Measurements from ENCODE around the gene MTF2. TPM values are rescaled to one million over a fixed set of nuclear protein-coding genes. Genes with fewer than 3 reads are reported as not detected.

Gene MTF2
- total RNA-seq, 6 experiments from 2014 or later, result 4.5 to 9.3 (median 7.1) TPM

DNA sequence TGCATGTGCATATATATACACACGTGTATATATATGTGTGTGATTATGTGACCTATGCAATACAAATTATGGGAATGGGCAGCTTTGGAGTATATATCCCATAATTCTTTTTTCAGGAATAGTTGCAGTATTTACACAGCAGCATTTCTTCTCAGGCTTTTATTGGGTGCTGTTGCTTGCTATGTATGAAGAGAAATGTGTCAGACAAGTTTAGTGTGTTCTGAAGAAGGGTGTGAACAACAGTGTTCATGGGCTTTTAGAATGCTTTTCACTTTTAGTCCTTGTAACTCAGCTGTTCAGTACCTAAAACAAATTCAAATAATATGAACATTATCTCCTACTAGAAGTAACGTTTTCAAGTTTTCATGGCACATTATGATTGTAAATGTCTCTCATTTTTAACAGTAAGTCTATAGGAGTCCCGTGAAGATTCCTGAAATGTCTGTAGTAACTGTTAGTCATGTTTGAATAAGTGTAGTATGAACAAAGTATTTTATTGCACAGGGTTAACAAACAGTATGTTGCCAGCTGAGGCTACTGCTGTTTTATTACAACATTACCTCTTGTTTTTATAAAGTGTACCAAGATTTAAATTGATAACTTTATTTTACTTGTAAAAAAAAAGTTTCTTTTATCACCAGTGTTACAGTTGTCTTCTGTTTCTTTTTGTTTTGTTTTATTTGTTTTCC, 58.7 kb downstream of the MTF2 start:
- H3K9me3 ChIP-seq, result no peaks in the 10 kb centered on the region
- peaks cover 0 to 17% (median 7%) of the 10 kb centered on the region in 4 donors for H3K36me3 ChIP-seq
- H3K27me3 ChIP-seq, result no peaks in the 10 kb centered on the region
- ATAC-seq (peak in 1 of 4 donors; percentile 22), DNase-seq (no peak)
- no peak overlapping the region for H3K4me3 ChIP-seq
- intact Hi-C loops (cut with DNase I), result no loop called here
- TF ChIP-seq POLR2A (IDR thresholded peaks at IDR 0.05), result no peak
- TF ChIP-seq, protein P1, sequence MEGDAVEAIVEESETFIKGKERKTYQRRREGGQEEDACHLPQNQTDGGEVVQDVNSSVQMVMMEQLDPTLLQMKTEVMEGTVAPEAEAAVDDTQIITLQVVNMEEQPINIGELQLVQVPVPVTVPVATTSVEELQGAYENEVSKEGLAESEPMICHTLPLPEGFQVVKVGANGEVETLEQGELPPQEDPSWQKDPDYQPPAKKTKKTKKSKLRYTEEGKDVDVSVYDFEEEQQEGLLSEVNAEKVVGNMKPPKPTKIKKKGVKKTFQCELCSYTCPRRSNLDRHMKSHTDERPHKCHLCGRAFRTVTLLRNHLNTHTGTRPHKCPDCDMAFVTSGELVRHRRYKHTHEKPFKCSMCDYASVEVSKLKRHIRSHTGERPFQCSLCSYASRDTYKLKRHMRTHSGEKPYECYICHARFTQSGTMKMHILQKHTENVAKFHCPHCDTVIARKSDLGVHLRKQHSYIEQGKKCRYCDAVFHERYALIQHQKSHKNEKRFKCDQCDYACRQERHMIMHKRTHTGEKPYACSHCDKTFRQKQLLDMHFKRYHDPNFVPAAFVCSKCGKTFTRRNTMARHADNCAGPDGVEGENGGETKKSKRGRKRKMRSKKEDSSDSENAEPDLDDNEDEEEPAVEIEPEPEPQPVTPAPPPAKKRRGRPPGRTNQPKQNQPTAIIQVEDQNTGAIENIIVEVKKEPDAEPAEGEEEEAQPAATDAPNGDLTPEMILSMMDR (IDR thresholded peaks at IDR 0.05), result no peak
- H3K27ac ChIP-seq, result no peak overlapping the region
- H3K4me1 ChIP-seq, result no peaks in the 10 kb centered on the region
- 26% methylated on average over 3 of the region's 3 CpGs for WGBS (ENCODE audit: insufficient coverage, low coverage, low lambda C conversion rate, missing lambda C conversion rate)

DNA sequence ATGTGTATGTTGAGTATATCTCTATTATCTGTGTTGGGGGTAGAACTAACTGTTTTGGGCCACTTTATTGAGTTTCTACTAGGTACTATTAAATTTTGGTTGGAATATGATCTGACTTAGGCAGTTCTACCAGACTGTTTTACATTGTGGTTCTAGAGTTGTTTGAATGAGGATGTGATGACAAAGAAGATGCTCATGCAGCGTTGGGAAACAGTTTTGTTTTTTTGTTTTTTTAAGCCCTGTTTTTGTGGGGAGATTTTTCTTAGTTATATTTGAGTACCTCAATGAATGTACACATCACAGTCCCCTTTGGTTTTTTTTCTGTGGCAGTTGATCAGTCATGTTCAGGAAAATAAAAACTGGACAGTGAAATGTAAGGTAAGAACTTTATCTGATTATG, 61.0 kb downstream of the MTF2 start:
- WGBS (ENCODE audit: insufficient coverage, low coverage, low lambda C conversion rate, missing lambda C conversion rate), result 89% methylated on average over 1 of the region's 1 CpG
- peaks cover 0 to 14% (median 2%) of the 10 kb centered on the region in 4 donors for H3K36me3 ChIP-seq
- no peaks in the 10 kb centered on the region for H3K27me3 ChIP-seq
- intact Hi-C loops (cut with DNase I), result no loop called here
- H3K9me3 ChIP-seq, result no peaks in the 10 kb centered on the region
- ATAC-seq, result no peak
- DNase-seq, result no peak
- H3K4me1 ChIP-seq, result no peaks in the 10 kb centered on the region
- H3K4me3 ChIP-seq, result no peak overlapping the region
- TF ChIP-seq POLR2A (IDR thresholded peaks at IDR 0.05), result no peak
- TF ChIP-seq, protein P1 (IDR thresholded peaks at IDR 0.05), result no peak
- H3K27ac ChIP-seq, result no peak overlapping the region

DNA sequence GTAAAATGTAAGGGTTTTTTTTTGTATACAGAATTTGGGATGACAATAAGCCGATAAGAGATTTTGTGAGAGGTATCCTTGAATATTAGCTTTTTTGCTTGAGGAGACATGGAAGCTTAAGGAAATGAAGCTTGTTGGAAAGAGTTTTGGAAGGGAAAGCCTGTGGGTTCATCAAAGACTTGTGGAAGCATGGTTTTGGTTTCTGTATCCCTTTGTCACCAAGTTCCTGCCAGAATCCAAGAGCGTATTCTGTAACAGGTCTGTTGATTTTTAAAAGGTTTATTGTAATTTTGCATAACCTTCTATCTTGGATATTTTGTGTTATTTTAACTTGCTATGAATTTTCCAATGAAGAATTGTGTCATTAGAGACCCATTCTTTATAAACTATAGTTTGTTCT, 63.1 kb downstream of the MTF2 start:
- peak in 2 of 4 donors; percentile 44 to 57 for ATAC-seq
- Histone ChIP-seq H3K27me3 (no peaks in the 10 kb centered on the region), H3K9me3 (no peaks in the 10 kb centered on the region), H3K27ac (no peak overlapping the region), H3K4me1 (no peaks in the 10 kb centered on the region), H3K36me3 (peaks cover 0 to under 1% (median 0%) of the 10 kb centered on the region in 4 donors), H3K4me3 (no peak overlapping the region)
- TF ChIP-seq POLR2A (IDR thresholded peaks at IDR 0.05), result no peak
- TF ChIP-seq, protein P1 (IDR thresholded peaks at IDR 0.05), result no peak
- no peak for DNase-seq
- intact Hi-C loops (cut with DNase I), result no loop called here
- 92% methylated on average over 2 of the region's 2 CpGs for WGBS (ENCODE audit: insufficient coverage, low coverage, low lambda C conversion rate, missing lambda C conversion rate)

DNA sequence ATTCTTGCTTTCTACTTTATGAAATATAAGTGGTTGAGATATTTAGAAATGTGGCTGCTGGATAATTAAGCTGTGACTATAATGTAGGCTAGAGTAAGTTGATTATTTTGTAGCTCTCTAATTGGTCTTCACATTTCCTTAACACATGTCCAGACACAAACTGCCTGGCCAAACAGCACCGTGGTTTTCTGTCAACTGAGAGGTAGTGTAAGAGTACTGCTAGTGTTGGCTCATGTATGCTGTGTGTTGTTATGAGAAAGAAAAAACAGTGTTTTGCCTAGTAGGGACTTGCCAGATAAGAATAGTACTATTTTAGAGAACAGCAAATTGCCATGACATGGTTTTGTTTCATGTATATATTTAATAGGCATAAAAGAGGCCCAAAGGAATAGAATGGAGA, 64.1 kb downstream of the MTF2 start:
- peak; percentile 19 to 45 (median 26) for ATAC-seq
- no peaks in the 10 kb centered on the region for H3K27me3 ChIP-seq
- TF ChIP-seq, protein P1 (IDR thresholded peaks at IDR 0.05), result no peak
- no peak for TF ChIP-seq POLR2A (IDR thresholded peaks at IDR 0.05)
- WGBS (ENCODE audit: insufficient coverage, low coverage, low lambda C conversion rate, missing lambda C conversion rate), result 26% methylated on average over 1 of the region's 1 CpG
- no peaks in the 10 kb centered on the region for H3K4me1 ChIP-seq
- DNase-seq, result no peak
- no peaks in the 10 kb centered on the region for H3K9me3 ChIP-seq
- intact Hi-C loops (cut with DNase I), result no loop called here
- H3K27ac ChIP-seq, result no peak overlapping the region
- no peaks in the 10 kb centered on the region for H3K36me3 ChIP-seq
- H3K4me3 ChIP-seq, result no peak overlapping the region
